ENCODE measurements around the gene CSH1. TPM values are rescaled to one million over a fixed set of nuclear protein-coding genes. Genes with fewer than 3 reads are reported as not detected.

The CSH1 gene
- polyA plus RNA-seq, 1 of the 3 experiments (the other 2 are of a cell fraction): not detected

DNA sequence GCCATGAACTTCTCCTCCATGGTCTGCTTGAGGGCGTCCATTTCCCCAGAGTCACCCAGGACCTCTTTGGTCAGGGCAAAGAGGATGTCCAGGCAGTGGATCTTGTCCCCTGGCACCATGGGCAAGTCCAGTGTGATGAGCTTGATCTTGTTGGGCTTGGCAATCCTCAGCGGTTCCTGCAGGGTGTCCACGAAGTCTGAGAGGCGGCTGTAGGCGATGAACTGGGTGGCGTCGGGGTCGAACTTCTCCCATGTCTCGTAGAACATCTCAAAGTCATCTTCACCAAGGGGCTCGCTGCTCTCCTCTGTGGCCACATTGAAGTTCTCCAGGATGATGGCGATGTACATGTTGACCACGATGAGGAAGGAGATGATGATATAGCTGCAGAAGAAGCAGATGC, 44.8 kb upstream of the CSH1 start (continued):
- TF ChIP-seq, protein P1, sequence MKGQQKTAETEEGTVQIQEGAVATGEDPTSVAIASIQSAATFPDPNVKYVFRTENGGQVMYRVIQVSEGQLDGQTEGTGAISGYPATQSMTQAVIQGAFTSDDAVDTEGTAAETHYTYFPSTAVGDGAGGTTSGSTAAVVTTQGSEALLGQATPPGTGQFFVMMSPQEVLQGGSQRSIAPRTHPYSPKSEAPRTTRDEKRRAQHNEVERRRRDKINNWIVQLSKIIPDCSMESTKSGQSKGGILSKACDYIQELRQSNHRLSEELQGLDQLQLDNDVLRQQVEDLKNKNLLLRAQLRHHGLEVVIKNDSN (IDR thresholded peaks at IDR 0.05; ENCODE audit: borderline replicate concordance, low read depth): no peak
- no peak for TF ChIP-seq EZH2phosphoT487 (IDR thresholded peaks at IDR 0.05; ENCODE audit: borderline replicate concordance, low read depth)
- TF ChIP-seq RCOR1 (IDR thresholded peaks at IDR 0.05; ENCODE audit: low read length): no peak
- no peak for TF ChIP-seq RXRA (IDR thresholded peaks at IDR 0.05; ENCODE audit: borderline replicate concordance, low read depth)
- TF ChIP-seq FOXJ3 (CRISPR knock-in tag; IDR thresholded peaks at IDR 0.05): no peak
- no peak for TF ChIP-seq TAF1 (IDR thresholded peaks at IDR 0.05; ENCODE audit: borderline replicate concordance, low read depth, low read length)
- TF ChIP-seq, protein P2, sequence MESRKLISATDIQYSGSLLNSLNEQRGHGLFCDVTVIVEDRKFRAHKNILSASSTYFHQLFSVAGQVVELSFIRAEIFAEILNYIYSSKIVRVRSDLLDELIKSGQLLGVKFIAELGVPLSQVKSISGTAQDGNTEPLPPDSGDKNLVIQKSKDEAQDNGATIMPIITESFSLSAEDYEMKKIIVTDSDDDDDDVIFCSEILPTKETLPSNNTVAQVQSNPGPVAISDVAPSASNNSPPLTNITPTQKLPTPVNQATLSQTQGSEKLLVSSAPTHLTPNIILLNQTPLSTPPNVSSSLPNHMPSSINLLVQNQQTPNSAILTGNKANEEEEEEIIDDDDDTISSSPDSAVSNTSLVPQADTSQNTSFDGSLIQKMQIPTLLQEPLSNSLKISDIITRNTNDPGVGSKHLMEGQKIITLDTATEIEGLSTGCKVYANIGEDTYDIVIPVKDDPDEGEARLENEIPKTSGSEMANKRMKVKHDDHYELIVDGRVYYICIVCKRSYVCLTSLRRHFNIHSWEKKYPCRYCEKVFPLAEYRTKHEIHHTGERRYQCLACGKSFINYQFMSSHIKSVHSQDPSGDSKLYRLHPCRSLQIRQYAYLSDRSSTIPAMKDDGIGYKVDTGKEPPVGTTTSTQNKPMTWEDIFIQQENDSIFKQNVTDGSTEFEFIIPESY (IDR thresholded peaks at IDR 0.05; ENCODE audit: borderline replicate concordance, low read depth): no peak
- TF ChIP-seq GABPA (IDR thresholded peaks at IDR 0.05; ENCODE audit: low read depth): no peak

DNA sequence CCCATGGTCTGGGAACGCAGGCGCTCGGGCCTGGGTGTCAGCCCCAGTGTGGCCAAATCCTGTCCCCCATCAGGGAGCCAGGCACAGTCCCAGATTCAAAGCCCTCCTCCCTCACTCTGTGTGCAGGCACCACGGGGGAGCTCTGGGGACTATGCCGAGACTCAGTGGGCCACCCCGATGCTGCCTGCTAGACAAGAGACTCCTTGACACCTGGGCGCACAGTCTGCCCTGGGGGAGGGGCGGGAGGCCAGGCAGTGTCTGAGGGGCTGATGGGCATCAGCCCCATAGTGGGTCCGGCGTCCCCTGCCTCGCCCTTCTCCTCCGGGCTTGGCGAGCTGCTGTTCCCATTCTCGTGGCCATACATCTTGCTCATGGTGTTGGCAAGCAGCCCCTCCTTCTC, 44.2 kb upstream of the CSH1 start:
- no peak overlapping the region for H2AFZ ChIP-seq (ENCODE audit: low read depth)
- no peaks in the 10 kb centered on the region for H3K79me2 ChIP-seq (ENCODE audit: insufficient read depth)
- H3F3A ChIP-seq (replicated peaks; ENCODE audit: insufficient read depth): no peaks in the 10 kb centered on the region
- no peak overlapping the region for H3K9ac ChIP-seq
- POLR2A ChIA-PET: no interaction called here
- DNase-seq: no peak
- H3K4me2 ChIP-seq: no peak overlapping the region
- no peaks in the 10 kb centered on the region for H3K36me3 ChIP-seq (replicated peaks in 1 of 2; ENCODE audit: control insufficient read depth in 1 of 2, insufficient read depth in 2 of 2, low read length in 1 of 2)
- no peak overlapping the region for H3K27ac ChIP-seq (ENCODE audit: low read depth in 2 of 2, low read length in 1 of 2)
- CTCF ChIA-PET: interaction anchor here (0.9 to 3.7 kb wide), 9 partner anchors 8 to 193 kb away, joined by 3 to 24 read pairs (median 3); partner anchors contain the start of genes CD79B and GH1
- H3K4me1 ChIP-seq (ENCODE audit: control insufficient read depth in 1 of 2, insufficient read depth in 2 of 2, low read depth in 1 of 2, low read length in 1 of 2): no peaks in the 10 kb centered on the region
- H3K9me3 ChIP-seq: no peaks in the 10 kb centered on the region
- H4K20me1 ChIP-seq (ENCODE audit: insufficient read depth): no peaks in the 10 kb centered on the region
- H3K27me3 ChIP-seq (ENCODE audit: insufficient read depth): no peaks in the 10 kb centered on the region
- no peak for TF ChIP-seq EZH2phosphoT487 (IDR thresholded peaks at IDR 0.05; ENCODE audit: borderline replicate concordance, low read depth)
- no peak for TF ChIP-seq RFX5 (IDR thresholded peaks at IDR 0.05; ENCODE audit: low read length)
- no peak for TF ChIP-seq FOSL2 (IDR thresholded peaks at IDR 0.05; ENCODE audit: borderline replicate concordance, low read depth)
- no peak for TF ChIP-seq POLR2AphosphoS5 (IDR thresholded peaks at IDR 0.05; ENCODE audit: low read depth, low read length)
- TF ChIP-seq, protein P3, sequence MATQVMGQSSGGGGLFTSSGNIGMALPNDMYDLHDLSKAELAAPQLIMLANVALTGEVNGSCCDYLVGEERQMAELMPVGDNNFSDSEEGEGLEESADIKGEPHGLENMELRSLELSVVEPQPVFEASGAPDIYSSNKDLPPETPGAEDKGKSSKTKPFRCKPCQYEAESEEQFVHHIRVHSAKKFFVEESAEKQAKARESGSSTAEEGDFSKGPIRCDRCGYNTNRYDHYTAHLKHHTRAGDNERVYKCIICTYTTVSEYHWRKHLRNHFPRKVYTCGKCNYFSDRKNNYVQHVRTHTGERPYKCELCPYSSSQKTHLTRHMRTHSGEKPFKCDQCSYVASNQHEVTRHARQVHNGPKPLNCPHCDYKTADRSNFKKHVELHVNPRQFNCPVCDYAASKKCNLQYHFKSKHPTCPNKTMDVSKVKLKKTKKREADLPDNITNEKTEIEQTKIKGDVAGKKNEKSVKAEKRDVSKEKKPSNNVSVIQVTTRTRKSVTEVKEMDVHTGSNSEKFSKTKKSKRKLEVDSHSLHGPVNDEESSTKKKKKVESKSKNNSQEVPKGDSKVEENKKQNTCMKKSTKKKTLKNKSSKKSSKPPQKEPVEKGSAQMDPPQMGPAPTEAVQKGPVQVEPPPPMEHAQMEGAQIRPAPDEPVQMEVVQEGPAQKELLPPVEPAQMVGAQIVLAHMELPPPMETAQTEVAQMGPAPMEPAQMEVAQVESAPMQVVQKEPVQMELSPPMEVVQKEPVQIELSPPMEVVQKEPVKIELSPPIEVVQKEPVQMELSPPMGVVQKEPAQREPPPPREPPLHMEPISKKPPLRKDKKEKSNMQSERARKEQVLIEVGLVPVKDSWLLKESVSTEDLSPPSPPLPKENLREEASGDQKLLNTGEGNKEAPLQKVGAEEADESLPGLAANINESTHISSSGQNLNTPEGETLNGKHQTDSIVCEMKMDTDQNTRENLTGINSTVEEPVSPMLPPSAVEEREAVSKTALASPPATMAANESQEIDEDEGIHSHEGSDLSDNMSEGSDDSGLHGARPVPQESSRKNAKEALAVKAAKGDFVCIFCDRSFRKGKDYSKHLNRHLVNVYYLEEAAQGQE (IDR thresholded peaks at IDR 0.05; ENCODE audit: low read depth, low read length): no peak
- TF ChIP-seq, protein P4, sequence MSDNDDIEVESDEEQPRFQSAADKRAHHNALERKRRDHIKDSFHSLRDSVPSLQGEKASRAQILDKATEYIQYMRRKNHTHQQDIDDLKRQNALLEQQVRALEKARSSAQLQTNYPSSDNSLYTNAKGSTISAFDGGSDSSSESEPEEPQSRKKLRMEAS (IDR thresholded peaks at IDR 0.05; ENCODE audit: low read depth): no peak
- TF ChIP-seq RXRA (IDR thresholded peaks at IDR 0.05; ENCODE audit: borderline replicate concordance, low read depth): no peak
- TF ChIP-seq FOXM1 (IDR thresholded peaks at IDR 0.05; ENCODE audit: low read depth): no peak
- TF ChIP-seq, protein P5, sequence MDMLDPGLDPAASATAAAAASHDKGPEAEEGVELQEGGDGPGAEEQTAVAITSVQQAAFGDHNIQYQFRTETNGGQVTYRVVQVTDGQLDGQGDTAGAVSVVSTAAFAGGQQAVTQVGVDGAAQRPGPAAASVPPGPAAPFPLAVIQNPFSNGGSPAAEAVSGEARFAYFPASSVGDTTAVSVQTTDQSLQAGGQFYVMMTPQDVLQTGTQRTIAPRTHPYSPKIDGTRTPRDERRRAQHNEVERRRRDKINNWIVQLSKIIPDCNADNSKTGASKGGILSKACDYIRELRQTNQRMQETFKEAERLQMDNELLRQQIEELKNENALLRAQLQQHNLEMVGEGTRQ (IDR thresholded peaks at IDR 0.05; ENCODE audit: borderline replicate concordance, low read depth, low read length): no peak
- H3K4me3 ChIP-seq (ENCODE audit: low read depth in 2 of 2, low read length in 1 of 2): no peak overlapping the region
- H3K9me2 ChIP-seq: no peaks in the 10 kb centered on the region
- 82% methylated on average over 14 of the region's 14 CpGs for WGBS (ENCODE audit: low lambda C conversion rate)
